HG03095 (cell line): Measurements from ENCODE around the gene UCN.
"Not testable (repeated sequence)": the region's sequence is repeated elsewhere in the genome, so short reads cannot be mapped to it uniquely, and the experiment has no call there.

Experiments used
- ATAC-seq: cut with Tn5 transposase; IDR thresholded peaks from one replicate; pipeline ENCODE4 v1.9.1; 2021; ENCODE audit warnings: moderate library complexity; ENCODE audit not compliant: unreplicated experiment

Gene UCN

DNA sequence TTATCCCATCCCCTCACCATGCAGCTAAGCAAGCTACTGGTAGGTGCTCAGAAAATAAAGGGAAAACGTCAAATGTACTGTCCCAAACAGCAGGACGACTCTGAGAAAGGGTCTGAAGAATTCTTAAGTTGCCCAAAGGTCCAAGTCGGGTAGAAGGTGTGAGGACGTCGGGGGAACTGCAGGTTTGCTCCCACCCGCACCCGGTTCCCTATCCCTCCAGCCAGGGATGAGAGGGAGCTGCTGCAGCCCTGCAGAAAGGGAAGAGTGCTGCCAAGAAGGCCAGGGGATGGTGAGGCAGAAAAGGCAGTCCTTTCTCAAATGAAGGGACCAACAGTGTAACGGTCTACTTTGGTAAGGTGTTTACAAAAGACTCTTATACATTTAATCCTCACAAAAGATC lies 6.9 kb upstream of the UCN start:
- no peak for ATAC-seq

DNA sequence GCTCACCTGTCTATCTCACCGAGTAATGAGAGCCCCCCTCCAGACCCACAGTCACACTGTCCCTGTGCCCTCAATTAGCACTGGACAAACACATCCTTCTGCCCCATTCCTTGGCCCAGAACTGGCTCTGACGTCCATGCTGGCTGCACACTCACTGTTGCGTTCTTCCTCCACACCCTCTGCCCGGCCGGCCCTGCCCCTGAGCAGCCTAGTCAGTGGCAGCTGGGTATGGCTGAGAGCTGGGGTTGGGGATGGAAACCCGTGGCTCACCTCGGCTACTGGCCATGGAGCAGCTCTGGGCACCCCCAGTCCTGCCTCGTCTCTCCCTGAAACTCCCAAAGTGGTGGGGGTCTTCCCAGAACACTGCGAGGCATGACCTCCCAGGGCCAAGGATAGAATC lies 6.5 kb upstream of the UCN start:
- ATAC-seq, result no peak

DNA sequence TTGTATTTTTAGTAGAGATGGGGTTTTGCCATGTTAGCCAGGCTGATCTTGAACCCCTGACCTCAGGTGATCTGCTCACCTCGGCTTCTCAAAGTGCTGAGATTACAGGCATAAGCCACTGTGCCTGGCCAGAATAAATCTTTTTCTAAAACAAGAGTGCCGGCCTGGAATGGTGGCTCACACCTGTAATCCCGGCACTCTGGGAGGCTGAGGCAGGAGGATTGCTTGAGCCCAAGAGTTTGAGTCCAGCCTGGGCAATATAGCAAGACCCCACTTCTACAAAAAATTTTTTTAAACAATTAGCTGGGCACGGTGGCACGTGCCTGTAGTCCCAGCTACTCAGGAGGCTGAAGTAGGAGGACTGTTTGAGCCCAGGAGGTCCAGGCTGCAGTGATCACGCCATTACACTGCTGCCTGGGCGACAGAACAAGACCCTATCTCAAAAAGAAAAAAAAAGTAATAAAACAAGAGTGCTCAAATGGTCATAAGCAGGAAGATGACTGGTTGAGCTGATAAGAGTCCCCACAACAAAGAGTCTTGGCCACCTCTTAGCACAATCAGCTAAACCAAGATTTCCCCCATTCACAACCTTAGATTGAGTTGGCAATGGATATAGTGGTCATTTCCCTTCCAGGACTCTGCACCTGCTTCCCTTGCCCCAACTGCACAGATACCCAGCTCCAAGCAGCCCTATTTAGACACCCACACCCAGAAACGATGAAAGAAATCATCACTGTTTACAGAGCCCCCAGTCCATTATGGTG lies 5.8 kb upstream of the UCN start:
- no peak for ATAC-seq

DNA sequence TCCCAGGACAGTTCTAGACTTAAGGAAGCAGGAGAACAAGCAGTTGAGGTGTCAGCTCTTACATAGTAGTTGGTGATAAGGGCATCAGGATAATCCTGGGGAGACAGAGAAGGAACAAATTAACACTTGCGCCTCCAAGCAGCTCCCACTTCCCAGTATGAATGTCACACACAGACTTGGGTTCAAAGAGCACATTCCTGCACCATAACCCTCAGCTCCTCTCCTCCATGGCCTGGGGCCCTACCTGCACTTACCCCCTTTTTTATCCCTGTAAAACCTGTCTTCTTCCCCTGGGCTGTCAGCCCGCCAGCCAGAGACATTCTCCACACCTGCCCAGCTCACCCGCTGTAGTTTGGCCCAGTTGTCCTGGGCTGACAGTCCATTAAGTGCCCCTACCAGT lies 3.9 kb upstream of the UCN start:
- ATAC-seq, result no peak

DNA sequence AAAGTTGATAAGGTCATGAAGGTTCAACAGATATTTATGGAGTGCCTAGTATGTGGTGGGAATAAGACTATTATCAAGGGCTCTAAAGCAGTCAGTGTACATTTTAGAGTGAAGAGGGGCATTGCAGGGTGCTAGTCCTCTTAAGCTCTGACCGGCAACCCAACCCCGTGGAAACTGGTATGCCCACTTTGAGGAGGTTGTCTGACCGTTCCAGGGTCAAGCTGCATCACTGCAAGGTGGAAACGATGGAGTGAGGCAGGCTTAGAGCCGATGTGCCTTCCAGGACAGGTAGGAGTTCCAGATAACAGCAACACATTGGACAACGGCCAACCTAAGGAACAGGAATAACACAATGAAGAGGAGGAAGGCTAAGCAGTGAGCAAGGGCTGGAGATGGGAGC lies 1.4 kb upstream of the UCN start:
- no peak for ATAC-seq

DNA sequence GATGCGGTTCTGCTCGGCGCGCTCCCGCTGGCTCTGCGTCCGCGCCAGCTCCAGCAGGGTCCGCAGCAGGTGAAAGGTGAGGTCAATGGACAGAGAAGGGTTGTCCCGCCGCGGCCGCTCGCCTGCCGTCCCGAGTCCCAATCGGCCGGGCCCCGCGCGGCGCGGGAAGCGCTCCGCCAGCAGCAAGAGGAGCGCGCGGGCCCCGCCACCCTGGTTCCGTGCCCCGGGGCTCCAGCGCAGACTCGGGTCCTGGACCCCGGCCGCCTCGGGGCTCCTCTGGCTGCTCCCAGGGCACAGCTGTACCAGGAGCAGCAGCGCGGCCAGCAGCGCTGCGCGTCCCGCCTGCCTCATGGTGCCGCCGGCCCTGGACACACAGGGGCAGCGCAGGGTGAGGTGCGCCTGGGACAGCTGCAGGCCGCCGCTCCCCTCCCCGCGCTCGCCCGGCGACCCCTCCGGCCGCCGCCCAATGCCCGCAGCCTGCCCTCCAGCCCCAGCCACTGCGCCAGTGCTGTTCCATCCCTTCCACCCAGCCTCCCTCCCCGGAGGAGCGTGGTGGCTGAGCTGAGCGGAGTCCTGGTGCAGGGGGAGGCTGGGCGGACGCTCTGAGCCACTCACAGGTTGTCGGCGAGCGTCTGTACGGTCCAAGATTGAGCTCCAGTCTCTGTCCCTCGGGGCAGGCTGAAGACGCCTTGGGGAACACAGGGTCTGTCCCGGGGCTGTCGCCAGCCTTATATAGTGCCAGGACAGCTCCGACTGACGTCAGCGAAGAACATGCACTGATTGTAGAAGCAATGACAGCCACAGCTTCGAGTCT lies 493 bp downstream of the UCN start:
- no peak for ATAC-seq

DNA sequence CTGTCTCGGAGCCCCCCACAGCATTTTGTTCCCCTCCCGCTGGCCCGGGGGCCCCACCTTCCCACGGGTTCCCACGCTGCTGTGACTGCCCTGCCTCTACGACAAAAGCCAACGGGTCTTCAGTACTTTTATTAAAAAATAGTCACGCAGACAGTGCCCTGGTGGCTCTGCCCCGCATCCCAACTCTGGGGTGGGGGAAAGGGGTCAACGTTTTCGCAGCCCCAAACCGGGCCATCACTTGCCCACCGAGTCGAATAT lies 1.0 kb downstream of the UCN start:
- ATAC-seq, result no peak

DNA sequence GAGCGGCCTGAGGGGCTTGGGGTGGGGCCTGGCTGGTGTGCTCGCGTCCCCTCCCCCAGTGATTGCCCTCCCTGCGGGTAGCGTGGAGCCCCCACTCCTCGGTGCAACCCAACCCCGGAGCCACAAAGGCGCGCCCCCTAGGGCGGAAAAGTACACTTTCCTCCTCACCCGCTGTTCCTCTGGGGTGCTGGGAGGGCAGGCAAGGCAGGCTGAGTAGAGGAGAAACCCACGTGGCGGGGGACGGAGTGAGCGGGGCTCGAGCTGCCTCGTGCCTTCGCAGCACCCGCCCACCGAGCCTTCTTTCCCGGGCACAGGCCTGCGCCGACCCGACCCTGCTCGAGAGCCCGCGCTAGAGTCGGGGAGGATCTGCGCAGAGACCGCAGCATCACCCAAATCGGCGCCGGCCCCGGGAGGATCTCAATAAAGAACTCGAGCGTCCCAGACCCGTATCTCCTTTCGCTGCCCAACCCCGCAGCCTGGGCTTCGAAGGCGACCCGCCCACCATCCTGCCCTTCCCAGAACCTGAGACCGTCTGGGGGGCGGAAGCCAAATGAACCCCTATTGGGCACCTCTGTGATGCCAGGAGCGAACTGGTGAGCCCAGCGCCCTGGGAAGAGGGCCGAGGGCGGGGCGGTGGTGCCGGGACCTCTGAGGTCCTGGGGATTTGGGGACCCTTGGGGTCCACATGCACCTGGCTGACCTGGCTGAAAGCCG lies 1.5 kb downstream of the UCN start:
- ATAC-seq, result no peak

DNA sequence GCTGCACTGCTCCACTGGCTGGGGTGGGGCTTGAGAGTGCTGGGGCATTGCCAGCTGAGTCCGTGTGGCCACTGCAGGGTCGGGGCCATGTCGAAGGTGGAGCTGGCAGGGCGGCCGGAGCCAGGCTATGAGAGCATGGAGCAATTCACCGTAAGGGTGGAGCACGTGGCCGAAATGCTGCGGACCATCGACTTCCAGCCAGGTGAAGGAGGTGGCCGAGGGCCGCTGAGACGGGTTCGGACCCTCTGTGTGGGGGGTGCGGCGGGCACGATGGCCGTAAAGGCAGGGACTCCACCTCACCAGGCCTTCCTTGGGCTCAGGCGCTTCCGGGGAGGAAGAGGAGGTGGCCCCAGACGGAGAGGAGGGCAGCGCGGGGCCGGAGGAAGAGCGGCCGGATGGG lies 2.1 kb downstream of the UCN start:
- no peak for ATAC-seq

DNA sequence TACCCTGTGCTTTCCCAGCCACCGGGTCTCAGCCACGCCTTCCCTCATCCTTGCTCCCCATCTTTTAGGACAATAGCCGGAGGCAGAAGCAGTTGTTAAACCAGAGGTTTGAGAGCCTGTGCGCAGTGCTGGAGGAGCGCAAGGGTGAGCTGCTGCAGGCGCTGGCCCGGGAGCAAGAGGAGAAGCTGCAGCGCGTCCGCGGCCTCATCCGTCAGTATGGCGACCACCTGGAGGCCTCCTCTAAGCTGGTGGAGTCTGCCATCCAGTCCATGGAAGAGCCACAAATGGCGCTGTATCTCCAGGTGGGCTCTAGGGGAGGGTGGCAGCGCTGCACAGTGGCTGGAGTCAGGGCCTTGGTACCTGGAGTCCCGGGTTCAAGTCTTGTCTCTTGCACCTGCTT lies 2.7 kb downstream of the UCN start:
- ATAC-seq, result no peak

DNA sequence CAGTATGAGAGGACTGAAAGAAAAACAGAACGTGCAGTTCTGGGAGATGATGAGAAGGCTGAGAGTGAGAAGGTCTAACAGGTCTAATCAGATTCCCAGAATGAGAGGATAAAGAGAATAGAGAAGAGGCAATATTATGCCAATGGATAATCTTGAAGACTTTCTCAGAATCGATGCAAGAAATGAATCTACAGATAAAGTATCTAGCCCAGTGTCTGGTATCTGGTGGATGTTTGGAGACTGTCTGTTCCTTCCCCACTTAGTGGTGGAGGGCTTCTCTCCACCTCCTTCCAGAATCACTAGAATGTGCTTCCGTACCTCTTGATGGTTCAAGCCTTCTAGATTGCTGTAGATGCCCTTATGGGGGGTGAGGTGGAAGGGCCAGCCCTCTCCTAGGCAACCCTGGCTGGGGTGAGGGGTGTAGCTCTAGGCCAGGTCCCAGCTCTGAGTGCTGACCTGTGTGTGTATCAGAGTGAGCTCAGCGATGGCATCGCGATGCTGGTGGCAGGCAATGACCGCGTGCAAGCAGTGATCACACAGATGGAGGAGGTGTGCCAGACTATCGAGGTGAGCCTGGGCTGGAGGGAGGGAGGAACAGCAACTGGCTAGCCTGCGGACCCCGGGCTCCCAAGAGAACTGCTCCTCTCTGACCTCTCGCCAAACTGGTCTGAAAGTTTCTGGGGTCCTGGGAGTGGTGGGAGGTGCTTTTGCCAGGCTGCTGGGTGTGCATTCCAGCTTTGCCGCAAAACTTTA lies 3.6 kb downstream of the UCN start:
- ATAC-seq, result no peak

DNA sequence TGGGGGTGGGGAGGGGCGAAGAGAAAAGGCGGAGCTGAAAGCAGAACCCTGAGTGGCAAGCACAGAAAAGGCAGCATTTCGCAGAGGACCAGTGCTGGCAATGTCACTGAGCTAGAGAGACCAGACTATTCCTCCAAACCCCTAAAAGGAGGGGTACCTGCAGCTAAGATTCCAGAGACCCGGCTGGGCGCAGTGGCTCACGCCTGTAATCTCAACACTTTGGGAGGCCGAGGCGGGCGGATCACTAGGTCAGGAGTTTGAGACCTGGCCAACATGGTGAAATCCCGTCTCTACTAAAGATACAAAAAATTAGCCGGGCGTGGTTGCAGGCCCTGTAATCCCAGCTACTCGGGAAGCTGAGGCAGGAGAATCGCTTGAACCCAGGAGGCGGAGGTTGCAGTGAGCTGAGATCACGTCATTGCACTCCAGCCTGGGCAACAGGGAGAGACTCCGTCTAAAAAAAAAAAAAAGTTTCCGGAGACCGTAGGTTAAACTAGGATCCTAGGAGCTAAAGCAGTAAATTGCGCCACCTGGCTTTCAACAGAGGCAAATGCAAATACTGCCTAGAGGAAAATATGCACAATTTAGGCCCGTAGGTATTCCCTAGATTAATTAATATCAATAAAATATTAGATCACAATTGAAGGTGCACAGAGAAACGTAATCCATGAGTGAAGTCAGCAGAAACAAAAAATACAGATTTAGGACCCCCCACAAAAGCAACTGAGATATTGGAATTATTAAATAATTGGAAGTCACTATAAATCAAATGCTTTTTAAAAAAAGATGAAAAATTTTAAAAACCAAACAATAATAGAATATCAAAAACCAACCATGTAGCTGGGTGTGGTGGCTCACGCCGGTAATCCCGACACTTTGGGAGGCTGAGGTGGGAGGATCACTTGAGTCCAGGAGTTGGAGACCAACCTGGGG lies 4.9 kb downstream of the UCN start:
- ATAC-seq, result no peak

DNA sequence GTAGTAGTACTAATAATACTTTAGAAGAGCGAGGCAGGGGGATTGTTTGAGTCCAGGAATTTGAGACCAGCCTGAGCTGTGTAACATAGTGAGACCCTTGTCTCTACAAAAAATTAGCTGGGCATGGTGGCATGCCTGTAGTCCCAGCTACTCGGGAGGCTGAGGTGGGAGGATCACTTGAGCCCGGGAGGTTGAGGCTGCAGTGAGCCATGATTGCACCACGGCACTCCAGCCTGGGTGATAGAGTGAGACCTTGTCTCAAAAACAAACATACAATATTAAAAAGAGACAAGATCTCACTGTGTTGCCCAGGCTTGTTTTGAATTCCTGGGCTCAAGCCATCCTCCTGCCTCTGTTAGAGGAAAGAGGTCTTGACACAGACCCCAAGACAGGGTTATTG lies 7.6 kb downstream of the UCN start:
- not testable (repeated sequence) for ATAC-seq

DNA sequence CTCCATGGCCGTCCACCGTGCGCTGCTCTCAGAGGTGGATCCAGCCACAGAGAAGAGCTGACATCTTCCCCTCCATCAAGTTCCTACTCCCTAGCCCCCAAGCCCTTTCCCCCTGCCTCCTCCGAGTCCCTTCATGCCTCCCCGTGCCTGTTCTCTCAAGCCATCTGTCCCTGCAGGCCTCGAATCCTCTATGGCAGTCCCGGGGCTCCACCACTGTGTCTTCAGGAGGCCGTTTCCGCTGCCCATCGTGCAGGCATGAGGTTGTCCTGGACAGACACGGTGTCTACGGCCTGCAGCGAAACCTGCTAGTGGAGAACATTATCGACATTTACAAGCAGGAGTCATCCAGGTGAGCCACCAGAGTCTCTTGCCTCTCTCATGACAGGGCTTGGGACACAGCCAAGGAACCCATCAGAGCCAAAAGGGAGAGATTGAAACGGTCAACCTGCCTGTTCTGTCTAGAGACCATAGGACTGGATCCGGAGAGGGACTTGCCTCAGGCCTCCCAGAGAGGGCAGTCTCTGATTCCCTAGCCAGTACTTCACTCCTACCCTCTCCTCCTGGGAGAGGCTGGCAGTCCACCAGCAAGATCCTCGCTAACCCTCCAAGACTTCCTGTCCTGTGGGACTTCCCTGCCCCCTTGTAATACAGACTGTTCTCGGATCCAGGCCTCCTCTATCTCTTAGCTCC lies 9.7 kb downstream of the UCN start:
- no peak for ATAC-seq

DNA sequence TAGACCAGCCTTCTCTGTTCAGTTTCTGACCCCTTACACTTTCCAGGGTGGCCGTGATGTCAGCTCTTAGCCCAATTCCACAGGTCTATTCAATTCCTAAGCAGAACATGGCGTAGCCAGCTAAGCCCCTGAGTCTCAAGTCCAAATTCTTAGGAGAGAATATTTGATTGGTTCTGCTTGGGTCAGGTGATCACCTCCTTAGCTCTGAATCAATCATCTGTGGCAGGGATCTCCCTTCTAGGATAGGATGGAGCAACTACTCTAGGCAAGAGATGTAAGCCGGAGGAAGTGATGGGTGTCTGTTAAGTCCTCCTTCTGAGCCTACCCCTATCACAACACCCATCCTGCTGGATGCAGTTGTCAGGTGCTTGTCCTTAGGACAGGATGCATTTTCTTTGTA lies 11.1 kb downstream of the UCN start:
- ATAC-seq, result no peak

DNA sequence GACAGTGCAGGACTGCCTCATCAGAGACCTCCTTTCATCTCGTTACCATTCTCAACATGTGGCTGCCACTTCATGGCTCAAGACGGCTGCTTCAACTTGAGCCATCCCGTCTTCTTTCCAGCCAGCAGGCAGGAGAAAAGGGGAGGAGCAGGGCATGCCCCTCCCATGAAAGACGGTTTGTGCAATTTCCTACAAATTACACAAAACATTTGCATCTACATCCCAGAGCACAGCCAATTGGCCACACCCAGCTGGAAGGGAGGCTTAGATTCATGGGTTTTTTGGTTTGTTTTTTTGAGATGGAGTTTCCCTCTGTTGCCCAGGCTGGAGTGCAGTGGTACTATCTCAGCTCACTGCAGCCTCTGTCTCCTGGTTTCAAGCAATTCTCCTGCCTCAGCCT lies 11.8 kb downstream of the UCN start:
- no peak for ATAC-seq

DNA sequence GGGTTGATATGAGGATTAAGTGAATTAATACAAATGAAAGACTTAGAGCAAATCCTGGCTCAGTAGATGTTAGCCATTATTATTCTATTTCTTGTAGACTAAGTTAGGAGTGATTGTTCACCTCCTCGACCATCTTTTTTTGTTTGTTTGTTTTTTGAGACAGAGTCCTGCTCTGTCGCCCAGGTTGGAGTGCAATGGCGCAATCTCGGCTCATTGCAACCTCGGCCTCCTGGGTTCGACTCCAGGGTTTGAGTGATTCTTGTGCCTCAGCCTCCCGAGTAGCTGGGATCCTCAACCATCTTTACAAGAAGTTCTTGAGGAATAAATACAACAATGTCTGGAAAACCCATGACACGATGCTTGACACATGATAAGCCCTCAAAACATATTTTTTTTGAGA lies 13.3 kb downstream of the UCN start:
- no peak for ATAC-seq

DNA sequence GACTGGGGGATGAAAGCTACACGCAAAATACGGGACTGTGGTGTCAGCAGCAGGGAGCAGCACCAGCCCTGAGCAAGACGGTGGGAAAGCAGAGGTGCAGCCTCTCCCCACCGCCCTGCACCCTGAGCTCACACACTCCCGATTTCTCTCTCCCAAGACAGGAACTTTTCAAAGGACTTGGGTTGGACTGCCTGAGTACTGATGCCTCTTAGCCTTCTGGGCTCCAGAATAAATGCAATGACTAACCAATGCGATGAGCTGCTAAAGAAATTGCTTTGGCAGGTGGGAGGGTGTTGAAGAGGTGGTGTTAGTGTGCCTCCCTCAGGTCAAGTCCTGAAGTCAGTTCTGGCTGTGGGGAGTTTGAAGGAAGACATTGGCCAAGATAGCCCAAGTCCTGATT lies 16.4 kb downstream of the UCN start:
- no peak for ATAC-seq

DNA sequence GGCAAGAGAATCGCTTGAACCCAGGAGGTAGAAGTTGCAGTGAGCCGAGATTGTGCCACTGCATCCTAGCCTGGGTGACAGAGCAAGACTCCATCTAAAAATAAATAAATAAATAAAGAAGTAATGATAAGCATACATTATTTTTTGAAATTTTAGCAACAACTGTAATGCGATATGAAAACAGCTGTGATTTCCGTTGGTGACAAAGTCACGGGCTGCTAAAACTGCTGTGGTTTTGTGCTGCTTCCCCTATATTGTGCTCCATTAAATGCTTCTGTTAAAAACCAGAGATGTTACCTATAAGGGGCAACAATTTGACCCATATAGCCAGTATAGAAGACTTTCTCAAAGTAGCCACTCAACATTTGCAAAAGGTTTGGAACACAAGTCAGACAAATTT lies 17.7 kb downstream of the UCN start:
- ATAC-seq, result no peak

DNA sequence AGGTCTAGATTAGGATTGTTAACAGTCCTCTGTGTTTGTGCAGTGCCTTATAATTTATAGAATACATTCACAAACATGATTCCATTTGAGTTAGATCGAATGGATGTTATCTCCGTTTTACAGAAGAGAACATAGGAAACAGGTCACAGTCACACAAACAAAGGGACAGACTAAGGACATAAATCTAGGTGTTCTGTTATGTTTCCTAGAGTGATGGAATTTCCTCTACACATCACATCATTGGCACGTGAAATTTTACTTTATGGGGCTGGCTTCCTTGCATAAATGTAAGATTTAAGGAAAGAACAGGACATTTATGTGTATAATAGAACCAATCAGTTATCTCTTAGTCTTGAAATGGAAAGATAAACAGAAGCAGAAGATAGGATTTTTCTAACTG lies 19.6 kb downstream of the UCN start:
- no peak for ATAC-seq
